SKM-1 (cell line): ENCODE data around the gene CFAP74.

Source experiments
- DNase-seq: peaks from one replicate; lab custom pipeline; 2025; ENCODE audit not compliant: unreplicated experiment; lab: John Stamatoyannopoulos, UW

The CFAP74 gene

DNA sequence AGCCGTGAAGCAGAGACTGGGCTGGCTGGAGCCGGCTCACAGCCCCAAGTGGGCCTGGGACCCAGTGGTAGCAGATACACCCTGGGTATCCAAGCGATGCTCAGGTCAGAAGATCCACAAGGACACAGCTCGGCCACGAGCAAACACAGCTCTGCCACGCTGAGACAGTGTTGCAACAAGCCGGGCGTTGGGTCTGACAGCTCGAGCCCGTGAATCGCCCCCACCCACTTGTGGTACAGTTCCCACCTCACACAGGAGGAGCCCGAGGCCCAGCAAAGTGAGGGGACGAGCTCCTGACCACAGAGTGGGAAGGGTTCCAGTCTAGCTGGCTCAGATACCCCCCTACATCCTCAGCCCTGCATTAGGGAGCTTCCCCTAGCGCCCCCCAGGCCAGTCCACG, 37.7 kb upstream of the CFAP74 start:
- no peak for DNase-seq

DNA sequence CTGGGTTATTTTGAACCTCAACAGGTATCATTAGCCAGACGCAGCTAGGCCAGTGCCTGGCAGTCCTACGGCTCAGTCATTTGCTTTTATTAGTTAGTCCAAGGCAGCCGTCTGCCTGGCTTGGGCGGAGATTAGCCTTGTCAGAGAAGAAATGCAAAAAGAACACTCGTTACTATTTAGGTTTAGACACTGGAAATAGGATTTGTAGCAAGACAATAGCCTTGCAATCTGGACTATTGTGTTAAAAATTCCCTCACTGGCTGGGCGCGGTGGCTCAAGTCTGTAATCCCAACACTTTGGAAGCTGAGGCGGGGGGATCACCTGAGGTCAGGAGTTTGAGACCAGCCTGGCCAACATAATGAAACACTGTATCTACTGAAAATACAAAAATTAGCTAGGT, 35.7 kb upstream of the CFAP74 start:
- no peak for DNase-seq

DNA sequence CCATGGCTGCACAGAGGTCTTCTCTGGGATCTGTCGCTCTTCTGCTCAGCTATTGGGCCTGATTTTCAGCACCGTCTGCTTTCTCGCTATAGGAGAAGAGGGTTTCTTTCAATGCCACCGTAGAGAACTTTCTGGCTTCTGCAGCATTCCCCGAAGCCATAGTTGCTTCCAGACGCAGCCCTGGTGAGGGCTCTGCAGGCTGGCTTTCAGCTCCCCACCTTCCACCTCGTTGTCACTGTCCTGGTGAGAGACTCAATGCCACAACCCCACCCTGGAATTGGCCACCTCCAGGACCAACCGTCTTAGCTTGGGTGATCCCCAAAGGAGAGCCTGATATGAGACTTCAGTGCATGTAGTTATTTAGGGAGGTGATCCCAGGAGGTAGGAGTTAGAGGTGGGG, 34.6 kb upstream of the CFAP74 start:
- DNase-seq: no peak

DNA sequence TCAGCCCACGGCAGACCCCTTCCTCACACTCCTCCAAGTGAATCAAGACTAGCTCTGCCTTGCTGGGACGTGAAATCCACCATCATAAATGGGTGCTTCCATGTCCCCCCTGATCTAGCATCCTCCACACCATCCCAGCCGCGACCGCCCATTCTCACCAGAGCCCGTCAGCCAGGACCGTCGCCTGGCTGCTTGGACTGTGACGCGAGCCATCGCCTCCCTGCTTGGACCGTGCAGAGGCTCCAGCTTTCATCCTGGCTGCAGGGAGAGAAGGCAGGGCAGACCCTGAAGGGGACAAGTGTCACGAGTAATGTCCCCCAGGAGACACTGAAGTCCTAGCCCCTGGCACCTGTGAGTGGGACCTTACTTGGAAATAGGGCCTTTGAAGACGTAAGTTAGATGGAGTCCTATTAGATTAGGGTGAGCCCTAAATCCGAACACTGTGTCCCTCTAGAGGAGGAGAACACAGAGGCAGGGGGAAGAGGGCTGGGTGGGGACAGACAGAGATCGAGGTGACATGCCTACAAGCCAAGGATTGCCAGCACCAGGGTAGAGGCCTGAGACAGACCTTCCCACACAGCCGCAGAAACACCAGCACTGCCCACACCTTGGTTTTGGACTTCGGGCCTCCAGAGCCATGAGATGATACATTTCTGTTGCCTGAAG, 33.9 kb upstream of the CFAP74 start:
- DNase-seq: no peak

DNA sequence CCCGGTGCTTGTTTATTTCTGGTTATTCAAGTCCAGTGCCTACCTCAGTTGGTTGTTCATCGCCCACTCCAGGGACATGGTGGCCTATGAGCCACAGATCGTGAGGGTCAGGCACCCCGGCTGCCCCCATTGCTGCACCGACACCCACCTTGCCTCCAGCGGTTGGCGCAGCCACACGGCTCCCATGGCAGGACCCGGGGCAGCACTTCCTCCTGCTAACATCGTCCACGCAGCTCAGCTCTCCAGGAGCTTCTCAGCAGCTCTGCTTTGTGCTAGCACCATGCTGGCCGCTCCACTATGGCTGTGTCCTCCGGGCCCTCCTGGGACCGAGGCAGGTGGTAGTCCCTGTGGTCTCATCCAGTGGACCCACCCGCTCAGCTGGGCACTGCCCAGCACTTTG, 32.7 kb upstream of the CFAP74 start:
- DNase-seq: no peak

DNA sequence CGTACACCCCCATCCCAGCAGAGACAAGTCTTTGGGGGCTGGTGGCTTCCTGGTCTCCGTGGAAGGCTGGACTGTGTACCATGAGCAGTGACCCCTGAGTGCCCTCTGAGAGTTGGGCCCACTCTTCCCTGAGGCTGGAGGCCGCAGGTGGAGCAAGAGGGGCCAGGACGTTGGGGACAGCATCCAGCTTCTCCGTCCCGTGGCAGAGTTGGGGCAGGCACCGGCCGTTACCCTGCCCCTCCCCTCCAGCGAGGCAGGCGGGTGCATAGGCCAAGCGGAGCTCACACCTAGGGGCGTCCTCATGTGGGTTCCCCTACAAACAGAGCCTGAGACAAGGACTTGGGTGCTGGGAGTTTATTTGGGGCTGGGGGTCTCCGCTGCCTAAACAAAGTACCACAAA, 29.6 kb upstream of the CFAP74 start:
- DNase-seq: no peak

DNA sequence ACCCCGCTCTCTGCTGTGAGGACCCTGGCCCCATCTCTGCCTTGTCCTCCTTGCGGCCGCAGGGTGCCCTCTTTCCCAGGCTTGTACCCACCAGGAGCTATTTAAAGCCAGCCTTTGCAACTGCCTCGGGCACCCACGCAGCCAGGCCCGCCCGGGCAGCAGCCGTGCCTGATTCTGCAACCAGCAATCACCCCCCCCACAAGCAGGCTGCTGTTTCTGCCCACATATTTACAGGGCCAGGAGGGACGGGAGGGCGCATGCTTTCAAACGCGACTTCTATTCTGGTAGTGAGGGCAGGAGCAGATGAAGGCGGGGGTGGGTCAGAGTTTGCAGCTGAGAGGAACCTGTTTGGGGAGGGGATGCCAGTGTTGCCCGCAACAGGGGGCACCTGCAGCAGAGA, 29.2 kb upstream of the CFAP74 start:
- no peak for DNase-seq

DNA sequence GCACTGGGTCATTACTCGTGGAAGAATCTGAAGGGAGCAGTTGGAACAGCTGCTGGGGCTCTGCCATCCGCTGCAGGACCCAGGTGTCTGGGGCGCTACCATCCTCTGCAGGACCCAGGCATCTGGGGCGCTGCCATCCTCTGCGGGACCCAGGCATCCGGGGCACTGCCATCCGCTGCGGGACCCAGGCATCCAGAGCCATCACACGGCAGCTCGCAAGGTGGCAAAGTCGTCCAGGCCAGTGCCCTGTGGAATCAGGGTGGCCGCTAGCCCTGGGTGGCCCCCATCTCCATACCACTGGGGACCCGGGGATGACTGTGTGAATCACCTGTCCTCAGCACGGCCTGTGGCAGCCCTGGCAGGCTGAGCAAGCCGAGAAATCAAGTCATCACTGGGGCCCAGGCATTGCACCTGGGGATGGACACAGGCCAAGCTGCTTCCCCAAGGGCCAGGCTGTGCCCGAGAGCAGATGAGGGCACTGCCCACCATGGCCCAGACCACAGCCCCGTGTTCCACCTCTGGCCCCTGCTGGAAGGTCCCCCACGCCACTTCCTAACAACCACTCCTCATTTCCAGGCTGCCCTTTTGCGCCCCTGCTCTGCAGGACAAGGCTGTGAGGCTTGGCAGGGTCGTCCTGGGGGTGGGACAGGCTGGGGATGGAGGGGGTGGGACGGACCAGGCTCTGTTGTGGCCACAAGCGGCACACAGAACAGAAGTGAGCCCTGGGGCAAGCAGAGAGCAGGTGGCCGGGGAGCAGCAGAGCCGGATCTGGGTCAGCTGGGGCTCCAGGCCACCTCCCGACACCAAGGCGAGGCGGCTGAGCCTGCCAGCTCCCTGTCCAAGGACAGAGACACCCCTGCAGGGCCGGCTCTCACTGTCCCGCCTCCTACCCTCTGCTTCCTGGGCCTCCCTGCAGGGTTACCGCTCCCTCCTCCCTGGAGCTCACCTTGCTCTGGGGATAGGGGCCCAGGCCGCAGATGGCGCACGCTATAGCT, 28.3 kb upstream of the CFAP74 start:
- no peak for DNase-seq

DNA sequence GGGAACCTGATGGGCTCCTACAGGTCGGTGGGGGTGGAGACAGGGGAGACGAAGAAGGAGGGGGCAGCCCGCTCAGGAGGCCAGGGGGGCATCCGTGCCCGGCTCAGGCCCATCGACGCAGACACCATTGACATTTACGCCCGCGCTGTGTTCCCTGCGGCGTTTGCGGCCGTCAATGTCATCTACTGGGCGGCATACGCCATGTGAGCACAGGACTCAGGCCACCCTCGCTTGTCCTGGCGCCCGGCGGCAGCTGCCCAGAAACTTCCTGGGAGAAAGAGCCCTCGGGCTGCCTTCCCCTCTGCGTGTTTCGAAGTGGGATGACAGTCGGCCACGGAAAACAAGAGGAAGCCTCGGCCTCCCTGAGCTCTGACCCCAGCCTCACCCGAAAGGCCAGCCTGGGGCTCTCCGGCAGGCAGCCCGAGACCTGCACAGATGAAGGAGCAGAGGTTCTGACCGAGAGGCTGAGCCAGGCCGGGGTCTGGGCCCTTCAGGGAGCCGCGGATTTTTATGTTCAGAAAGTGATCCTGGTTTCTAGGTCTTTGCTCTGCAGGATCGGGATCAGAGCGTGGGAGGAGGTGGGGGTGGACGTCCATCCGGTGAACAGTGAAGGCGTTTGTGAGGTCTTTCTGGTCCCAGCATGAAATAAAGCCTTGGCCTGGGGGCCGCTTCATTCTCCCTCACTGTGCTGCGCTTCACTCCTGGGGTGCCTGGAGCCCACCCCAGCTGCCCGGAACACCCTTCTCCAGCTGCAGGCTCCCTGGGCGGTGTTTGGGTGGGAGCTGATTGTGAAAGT, 26.7 kb upstream of the CFAP74 start:
- DNase-seq: no peak

DNA sequence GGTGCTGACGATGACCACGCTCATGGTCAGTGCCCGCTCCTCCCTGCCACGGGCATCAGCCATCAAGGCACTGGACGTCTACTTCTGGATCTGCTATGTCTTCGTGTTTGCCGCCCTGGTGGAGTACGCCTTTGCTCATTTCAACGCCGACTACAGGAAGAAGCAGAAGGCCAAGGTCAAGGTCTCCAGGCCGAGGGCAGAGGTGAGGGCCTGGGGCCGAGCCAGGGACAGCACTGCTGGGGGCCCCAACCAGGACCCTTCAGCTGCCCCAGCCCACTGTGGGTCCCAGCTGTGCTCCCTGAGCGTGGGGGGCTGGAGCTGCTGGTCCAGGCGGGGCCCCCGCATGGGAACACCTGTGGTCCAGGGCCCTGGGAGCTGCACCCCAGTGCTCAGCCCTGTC, 26.0 kb upstream of the CFAP74 start:
- DNase-seq: no peak

DNA sequence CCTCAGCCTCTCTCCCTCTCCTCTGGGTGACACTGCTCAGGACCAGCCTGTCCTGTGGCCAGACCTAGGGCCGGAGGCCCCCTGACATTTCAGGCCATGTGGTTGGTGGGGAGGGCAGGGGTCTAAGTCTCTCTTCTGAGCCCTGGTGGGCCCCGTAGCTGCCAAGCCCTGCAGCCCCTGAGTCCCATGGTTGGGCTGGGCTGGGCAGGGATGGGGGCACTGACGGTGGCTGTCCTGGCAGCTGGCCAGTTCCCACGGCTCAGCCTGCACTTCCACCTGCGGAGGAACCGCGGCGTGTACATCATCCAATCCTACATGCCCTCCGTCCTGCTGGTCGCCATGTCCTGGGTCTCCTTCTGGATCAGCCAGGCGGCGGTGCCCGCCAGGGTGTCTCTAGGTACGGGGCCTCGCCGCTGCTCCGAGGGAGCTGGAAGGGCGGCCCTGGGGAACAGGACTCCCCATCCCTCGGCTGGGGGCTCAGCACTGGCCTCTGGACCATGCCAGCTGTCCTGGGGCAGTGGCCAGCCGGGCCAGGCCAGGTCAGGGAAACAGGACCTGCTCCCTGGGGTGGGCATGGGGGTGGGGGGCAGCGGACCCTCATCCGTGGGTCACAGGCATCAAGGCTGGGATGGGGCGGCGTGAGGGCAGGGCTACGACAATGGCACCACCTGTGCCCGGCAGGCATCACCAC, 25.4 kb upstream of the CFAP74 start:
- no peak for DNase-seq

DNA sequence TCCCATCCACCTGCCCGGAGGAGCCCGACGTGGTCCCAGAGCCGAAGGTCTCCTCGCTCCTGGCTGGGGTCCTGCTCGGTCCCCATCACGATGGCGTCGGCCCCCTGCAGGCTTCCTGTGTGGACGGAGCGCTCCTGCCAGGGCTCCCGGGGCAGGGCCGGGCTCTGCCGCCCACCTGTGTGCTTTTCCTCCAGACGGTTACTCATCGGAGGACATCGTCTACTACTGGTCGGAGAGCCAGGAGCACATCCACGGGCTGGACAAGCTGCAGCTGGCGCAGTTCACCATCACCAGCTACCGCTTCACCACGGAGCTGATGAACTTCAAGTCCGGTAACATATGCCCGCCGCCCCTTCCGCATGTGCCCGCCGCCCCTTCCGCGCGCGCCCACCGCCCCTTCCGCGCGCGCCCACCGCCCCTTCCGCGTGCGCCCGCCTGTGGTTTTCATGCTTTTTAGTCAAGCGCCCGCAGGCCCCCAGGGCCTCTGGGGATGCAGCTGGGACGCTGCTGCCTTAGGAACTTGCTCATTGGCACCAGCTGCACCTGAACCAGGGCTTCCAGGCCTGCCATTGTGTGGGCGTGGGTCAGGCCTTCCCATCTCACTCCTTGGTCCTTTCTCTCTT, 24.5 kb upstream of the CFAP74 start:
- DNase-seq: no peak

DNA sequence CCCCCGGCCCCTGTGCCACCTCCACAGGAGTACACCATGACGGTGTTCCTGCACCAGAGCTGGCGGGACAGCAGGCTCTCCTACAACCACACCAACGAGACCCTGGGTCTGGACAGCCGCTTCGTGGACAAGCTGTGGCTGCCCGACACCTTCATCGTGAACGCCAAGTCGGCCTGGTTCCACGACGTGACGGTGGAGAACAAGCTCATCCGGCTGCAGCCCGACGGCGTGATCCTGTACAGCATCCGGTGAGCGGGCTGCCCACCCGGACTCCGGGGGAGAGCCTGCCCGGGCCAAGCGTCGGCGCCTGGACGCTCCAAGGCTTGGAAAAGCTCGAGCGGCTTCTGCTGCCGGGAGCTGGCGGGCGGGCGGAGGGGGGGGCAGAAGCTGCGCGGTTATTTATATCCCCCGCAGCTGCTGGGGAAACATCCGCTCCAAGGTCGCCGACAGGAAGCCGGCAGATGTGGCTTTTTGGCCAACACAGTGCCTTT, 21.9 kb upstream of the CFAP74 start:
- DNase-seq: no peak

DNA sequence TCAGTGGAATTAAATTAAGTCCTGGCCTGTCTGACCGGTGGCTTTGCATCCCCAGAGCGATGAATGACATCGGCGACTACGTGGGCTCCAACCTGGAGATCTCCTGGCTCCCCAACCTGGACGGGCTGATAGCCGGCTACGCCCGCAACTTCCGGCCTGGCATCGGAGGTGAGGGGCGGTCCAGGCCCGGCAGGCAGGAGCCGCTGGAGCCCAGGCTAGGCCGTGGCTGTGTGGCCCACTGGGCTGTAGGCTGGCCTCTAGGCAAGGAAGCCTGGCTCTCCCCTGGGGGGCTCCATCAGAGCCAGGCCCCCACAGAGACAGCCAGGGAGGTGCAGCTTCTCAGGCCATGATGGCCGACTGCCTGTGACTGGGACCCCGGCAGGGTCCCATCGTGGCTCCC, 21.3 kb upstream of the CFAP74 start:
- no peak for DNase-seq

DNA sequence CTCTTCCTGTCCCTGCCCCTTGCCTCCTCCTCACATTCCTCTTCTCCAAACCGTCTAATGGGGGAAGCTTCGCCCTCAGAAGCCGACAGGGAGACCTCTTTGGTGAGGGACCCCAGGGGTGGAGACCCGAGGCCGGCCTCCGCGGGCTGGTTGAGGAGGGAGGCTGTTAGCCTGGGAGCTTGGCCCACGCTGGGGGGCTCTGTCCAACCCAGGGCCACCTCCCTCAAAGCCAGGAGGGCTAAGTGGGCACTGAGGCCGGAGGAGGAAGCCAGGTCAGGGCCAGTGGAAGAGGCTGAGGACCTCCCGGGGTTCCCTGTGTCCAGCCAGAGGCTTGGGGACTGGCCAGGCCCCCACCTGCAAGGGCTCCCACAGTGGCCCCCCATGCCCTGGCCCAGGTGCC, 20.9 kb upstream of the CFAP74 start:
- no peak for DNase-seq

DNA sequence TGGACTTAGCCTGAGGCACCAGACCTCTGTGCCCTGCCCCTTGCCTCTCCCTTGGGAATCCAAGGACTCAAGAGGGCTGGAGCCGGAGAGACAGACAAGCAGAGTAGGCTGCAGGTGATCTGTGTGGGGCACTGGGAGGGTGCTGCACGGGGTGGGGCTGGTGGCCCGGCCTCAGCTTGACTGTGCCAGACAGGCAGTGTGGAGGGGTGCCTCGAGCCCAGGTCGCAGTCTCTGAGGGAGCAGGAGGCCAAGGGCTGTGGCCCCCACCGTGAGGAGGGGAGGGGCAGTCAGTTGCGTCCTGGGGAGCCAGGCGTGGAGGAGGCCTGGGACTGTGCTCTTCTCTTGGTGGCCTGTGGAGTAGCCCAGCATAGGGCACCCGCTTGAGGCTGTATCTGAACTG, 19.6 kb upstream of the CFAP74 start:
- no peak for DNase-seq

DNA sequence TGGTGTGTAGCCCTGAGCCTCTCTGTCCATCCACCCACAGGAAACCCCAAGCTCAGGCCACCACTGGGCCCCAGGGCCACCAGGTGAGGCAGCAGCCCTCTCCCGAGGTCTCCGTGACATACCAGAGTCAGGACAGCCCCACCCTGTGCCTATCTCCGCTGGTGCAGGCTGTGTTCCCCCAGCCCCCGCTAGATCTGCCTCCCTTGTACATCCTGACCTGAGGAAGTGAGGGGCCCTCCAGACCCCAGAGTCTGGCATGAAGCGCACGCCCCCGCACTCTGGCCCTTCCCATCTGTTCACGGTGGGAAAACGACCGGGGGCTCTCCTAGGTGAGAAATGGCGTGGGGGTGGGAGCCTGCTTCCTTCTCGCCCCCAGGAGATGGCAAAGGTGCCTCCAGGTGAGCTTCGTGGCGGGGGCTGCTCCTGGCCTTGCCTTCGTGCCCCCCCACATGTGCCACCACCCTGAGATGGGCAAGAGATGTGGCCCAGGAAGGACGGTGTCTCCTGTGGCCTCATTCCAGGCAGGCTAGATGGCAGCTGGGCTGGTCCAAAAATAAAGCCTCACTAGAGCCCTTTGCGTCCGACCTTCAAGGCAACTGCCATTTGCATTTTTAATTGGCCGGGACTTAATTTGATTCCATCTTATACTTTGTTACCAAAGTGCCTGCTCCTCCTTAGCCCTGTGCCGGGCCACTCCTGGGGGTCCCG, 18.6 kb upstream of the CFAP74 start:
- DNase-seq: no peak

DNA sequence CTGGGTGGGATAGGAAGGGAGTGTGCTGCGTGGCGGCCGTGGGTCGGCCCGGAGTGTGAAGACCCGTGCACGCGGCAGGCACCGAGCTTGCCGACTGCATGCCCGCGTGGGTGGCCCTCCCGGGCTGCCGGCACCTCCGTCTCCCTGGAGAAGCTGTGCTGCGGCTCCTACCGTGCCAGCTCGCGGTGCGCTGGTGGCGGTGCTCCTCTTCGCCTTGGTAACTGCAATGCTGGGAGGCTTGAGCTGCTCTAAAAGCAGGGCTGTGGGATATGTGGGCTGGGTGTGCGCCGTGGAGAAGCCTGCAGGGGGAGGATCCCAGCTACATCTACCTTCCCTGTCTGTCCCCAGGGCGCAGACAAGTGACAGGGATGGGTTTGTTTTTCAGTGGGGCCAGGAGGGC, 18.0 kb upstream of the CFAP74 start:
- DNase-seq: no peak

DNA sequence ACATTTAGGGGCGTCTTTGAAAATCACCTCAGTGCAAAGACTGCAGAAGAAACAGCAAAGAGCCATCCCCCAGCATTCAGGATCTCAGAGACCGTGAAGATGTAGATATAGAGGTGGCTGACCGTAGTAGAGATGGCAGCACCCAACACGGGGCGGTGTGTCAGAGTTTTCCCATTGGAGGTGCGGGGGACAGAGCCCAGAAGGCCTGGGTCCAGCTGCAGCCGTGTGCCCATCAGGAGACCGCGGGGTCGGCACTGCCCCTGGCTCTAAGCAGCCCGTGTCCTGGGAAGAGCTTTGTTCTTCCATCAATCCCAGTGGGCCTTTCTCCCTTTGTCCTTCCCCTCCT, 16.7 kb upstream of the CFAP74 start:
- no peak for DNase-seq
